ENCODE results near the gene GDF9. TPM values are rescaled to one million over a fixed set of nuclear protein-coding genes. Genes with fewer than 3 reads are reported as not detected.

Gene GDF9
- total RNA-seq, 1 donor from 2014 or later = not detected

DNA sequence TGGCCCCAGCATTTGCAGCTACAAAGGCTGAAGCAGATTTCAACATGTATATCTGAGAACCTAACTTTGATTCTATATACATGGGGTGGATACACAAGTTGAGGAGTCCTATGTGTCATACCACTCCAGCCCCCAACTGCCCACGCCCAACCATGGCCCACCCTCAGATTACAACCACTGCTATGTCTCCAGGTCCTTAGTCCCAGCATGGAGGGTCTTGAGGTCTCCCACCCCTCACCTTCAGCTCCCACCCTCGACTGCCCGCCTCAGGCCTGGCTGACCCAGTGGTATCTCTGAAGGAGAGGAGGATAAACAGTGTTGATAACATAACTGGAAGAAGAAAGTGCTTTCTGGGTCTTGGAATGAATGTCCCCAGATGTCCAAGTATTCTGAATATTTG is 44.9 kb downstream of the GDF9 start:
- DNase-seq (ENCODE audit: low spot score) = no peak

DNA sequence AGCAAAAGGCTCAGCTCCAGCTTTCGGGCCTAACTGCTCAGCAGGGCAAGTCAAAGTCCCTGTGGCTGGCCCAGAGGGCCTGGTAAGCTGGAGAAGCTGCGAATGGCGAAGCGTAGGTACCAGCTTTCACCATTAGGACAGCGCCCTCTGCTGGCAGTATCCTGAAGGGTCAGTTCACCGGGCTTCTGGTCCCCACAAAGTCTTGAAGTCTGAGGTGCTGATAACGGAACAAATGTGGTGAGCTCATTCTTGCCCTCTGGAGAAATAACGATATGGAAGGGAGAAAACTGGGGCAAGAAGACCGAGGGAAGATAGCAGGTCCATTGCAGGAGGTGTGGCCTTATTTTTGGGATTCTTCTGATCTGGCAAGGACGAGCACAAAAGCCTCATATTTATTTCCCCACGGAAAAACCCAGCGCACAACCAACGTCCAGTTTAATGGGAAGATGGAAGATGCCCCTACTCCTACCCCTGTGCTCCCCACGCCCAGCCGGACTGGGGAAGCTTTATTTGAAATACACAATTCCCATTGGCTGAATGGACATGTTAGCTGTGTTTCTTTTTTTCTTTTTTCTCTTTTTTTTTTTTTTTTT is 46.0 kb downstream of the GDF9 start:
- DNase-seq (ENCODE audit: low spot score) = peak; percentile 96

DNA sequence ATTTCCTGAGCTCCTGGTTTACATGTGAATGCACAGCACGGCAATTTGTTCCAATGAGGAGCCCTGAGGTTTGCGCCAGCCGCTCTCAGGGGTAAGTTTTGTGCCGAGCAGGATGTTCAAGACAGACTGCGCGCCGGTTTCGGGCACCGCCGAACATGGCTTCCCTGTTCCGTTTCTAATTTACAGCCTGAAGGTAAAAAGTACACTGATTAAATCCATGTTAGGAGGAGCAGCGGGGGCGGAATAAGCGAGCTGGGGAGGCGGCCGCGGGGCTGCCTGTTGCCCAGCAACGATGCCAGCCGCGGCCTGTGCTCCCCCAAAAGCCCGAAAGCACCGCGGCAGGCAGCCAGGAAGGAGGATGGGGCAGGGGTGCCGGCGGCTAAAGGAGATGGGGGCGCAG is 46.8 kb downstream of the GDF9 start:
- DNase-seq (ENCODE audit: low spot score) = no peak

DNA sequence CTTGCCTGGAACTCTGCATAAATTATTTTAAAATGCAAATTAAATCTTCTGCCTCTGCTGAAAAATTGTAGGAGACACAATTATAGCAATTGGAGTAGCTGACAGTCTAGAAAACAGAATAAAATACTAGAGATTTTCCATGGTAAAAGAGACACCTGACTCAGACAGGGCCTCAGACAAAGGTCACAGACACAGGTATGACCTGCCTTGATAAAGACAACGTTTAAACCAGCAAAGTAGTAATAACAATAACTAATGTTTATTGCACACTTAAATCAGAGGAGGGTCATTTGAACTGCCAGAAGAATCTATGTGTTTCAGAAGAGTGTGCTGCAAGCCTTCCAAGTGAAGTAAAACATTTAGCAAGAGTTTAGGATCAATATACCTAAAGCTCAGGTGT is 49.3 kb downstream of the GDF9 start:
- no peak for DNase-seq (ENCODE audit: low spot score)

DNA sequence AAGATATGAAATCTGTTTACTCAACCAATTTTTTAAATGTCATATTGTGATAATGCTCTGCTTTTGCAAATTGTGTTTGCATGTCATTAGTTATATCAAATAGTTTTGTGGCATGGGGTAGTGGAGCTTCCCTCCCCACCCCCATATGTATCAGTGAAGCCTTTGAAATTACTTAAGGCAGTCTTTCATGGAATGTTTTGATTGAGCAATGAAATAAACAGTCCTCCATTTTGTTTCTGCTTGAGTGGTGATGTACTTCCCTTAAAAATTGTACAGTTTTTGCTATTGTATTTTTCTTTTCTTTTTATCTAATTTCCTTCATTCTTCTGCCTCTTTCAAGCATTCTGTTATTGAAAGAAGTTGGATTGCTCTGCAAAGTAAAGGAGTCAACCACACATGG is 49.7 kb downstream of the GDF9 start:
- DNase-seq (ENCODE audit: low spot score) = no peak

DNA sequence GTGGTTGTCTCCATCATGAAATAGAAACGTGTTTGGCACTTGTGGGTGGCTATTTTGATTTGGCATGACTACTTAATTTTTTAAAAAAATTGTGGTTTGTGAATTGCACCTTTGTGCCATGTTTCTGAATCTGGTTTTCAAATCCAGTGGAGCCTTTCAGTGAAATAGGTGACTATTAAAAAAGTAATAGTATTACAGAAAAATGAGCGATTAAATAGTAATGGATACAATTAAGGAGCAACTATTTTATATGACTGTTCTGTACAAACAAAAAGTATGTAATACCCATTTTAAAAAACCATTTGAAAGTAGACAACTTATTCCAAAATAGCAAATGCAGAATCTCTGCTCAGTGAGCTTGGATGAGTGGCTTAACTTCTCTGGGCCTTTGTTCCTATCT is 50.2 kb downstream of the GDF9 start:
- DNase-seq (ENCODE audit: low spot score) = no peak

DNA sequence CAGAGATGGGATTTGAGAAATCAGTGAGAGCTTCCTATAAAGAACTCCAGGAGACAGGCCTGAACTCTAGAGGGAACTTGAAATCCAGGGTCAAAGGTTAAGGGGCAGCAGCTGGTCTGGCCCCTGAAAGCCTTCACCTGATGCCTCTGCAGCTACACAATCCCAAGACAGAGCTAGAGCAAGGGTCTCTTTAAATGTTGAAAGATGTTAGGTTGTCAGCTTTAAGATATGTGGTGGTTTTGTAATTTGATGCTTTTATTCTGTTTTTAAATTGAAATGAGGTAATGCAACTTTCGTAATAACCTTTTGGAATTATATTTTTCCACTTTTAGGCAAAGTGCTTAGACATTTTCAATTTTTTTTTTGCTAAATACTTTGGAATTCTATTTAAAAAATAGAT is 50.8 kb downstream of the GDF9 start:
- DNase-seq (ENCODE audit: low spot score) = no peak

DNA sequence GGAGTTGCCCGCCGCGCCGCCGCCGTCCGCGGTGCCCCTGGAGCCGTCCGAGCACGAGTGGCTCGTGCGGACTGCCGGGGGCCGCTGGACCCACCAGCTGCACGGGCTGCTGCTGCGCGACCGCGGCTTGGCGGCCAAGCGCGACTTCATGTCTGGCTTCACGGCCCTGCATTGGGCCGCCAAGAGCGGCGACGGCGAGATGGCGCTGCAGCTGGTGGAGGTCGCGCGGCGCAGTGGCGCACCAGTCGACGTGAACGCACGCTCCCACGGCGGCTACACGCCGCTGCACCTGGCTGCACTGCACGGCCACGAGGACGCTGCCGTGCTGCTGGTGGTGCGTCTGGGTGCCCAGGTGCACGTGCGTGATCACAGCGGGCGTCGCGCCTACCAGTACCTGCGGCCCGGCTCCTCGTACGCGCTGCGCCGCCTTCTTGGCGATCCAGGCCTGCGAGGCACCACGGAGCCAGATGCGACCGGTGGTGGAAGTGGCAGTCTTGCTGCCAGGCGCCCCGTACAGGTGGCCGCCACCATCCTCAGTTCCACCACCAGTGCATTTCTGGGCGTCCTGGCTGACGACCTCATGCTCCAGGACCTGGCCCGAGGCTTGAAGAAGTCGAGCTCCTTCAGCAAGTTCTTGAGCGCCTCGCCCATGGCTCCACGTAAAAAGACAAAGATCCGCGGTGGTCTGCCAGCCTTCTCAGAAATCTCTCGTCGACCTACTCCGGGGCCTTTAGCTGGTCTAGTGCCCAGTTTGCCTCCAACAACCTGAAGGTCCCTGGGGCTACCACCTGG is 51.6 kb downstream of the GDF9 start:
- no peak for DNase-seq (ENCODE audit: low spot score)

DNA sequence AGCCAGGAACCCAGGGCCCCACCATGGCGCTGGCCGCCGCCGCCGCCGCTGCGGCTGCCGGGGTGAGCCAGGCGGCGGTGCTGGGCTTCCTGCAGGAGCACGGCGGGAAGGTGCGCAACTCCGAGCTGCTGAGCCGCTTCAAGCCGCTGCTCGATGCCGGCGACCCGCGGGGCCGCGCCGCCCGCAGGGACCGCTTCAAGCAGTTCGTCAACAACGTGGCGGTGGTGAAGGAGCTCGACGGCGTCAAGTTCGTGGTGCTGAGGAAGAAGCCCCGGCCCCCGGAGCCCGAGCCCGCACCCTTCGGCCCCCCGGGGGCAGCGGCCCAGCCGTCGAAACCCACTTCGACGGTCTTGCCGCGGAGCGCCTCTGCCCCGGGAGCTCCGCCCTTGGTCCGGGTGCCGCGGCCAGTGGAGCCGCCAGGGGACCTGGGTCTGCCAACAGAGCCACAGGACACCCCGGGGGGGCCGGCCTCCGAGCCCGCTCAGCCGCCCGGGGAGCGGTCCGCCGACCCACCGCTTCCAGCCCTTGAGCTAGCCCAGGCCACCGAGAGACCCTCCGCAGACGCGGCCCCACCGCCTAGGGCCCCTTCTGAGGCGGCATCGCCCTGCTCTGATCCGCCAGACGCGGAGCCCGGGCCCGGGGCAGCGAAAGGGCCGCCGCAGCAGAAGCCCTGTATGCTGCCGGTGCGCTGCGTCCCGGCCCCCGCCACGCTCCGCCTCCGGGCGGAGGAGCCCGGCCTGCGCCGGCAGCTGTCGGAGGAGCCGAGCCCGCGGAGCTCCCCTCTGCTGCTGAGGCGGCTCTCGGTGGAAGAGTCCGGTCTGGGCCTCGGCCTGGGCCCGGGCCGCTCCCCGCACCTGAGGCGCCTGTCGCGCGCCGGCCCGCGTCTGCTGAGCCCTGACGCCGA is 52.4 kb downstream of the GDF9 start:
- no peak for DNase-seq (ENCODE audit: low spot score)

DNA sequence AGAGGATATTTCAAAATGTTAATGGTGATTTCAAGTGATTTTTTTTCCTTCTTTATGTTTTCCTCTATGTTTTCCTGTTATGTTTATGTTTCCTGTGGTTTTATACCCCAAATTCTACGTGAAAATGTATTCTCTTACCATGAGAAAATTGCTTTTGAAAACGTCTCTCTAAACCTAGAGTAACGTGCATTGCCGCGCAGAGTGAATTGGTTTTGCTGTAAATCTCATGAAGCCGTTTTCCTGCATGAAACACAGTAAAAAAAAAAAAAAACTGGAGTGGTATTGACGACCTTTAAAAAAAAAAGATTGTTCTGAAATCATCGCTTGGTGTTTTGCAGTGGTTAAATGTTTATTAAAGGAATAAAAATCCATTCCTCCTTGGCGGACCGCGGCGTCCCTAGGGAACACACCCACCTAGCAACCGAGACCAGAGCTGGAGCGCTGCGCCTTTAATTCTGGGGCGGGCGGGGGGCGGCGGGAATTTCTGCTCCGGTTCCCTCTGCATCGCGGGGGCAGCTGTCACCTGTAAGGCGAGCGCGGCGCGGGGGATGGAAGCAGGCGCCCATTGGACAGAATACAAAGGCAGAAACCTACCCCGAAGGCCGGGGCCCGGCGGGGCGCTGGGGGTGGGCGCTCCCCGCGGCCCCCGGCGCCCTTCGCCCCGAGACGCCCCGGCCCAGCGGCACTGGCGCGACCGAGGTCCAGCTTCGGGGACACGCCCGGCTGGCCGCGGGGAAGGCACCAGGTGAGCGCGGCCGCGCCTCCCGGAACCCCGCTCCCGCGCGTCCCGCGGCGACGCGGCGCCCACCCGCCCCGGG is 53.3 kb downstream of the GDF9 start, which contains the start of gene SOWAHA:
Gene SOWAHA, plus strand, starts transcription at position 522 of the 818 bp plus-strand sequence. CDS start 320 bp downstream, outside the sequence.
- DNase-seq (ENCODE audit: low spot score) = no peak

DNA sequence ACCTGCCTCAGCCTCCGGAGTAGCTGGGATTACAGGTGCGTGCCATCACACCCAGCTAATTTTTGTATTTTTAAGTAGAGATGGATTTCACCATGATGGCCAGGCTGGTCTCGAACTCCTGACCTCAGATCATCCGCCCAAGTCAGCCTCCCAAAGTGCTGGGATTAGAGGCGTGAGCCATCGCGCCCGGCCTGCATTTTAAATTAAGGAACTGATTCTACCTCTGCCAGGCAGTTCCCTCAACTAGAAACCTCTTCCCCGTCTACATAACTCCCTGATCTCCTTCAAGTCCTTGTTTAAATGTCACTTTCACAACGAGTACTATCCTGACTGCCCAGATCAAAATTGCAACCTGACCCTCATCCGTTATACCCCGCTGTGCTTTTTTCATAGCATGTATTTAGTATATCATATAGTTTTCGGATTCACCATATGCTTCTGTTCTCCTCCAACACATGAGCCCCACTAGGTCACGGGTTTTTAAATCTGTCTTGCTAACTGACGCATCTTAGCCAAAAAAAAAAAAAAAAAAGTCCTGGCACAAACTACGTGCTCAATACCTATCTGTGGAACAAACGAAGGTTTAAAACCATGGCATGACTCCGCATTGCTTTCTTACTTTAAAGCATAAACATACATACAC is 54.0 kb downstream of the GDF9 start:
- no peak for DNase-seq (ENCODE audit: low spot score)

Other genes with a start within 250 kb of the GDF9 start
- gene IL13, start 208.3 kb downstream of the GDF9 start, total RNA-seq = not detected
- not detected for gene IL4, start 192.5 kb downstream of the GDF9 start, total RNA-seq
- gene KIF3A, start 128.9 kb downstream of the GDF9 start, total RNA-seq = 5.2 TPM
- not detected for gene CCNI2, start 119.0 kb downstream of the GDF9 start, total RNA-seq
- 33.4 TPM for gene SEPTIN8, start 89.2 kb downstream of the GDF9 start, total RNA-seq
- gene SOWAHA, start 53.2 kb downstream of the GDF9 start, total RNA-seq = not detected
- 10.6 TPM for gene SHROOM1, start 35.8 kb downstream of the GDF9 start, total RNA-seq
- 391 TPM for gene UQCRQ, start 173 bp upstream of the GDF9 start, total RNA-seq
- 1.2 TPM for gene LEAP2, start 7.2 kb upstream of the GDF9 start, total RNA-seq
- 87.5 TPM for gene AFF4, start 97.2 kb upstream of the GDF9 start, total RNA-seq
- gene ZCCHC10, start 160.1 kb upstream of the GDF9 start, total RNA-seq = 13.9 TPM
- gene HSPA4, start 185.5 kb upstream of the GDF9 start, total RNA-seq = 101 TPM